WERI-Rb-1 (cell line): Measurements from ENCODE around the gene SATB2.

ENCODE experiments used
- DNase-seq: peaks from one replicate; pipeline ENCODE4 v3.0.0-alpha.2; 2020
- H3K27ac ChIP-seq: fragments of 250-450 bp; sonication (Bioruptor Pico); 2 replicates; pipeline ENCODE4 v1.5.1; 2020; ENCODE audit warnings: mild to moderate bottlenecking, moderate library complexity
- H3K27me3 ChIP-seq: fragments of 250-450 bp; sonication (Bioruptor Pico); 2 replicates; pipeline ENCODE4 v1.5.1; 2021; ENCODE audit warnings: mild to moderate bottlenecking, low read depth, moderate library complexity; ENCODE audit not compliant: insufficient read depth, severe bottlenecking
- H3K36me3 ChIP-seq: fragments of 250-450 bp; sonication (Bioruptor Pico); 2 replicates; pipeline ENCODE4 v1.5.1; 2020; ENCODE audit warnings: mild to moderate bottlenecking, moderate library complexity
- H3K4me3 ChIP-seq: 2 replicates; pipeline ENCODE4 v1.5.1; 2011; ENCODE audit warnings: low read depth, mild to moderate bottlenecking, control low read depth, low read length
- H3K9me3 ChIP-seq: fragments of 250-450 bp; sonication (Bioruptor Pico); 2 replicates; pipeline ENCODE4 v1.5.1; 2021; ENCODE audit warnings: mild to moderate bottlenecking, moderate library complexity; ENCODE audit not compliant: severe bottlenecking
- CTCF ChIP-seq: IDR thresholded peaks from 2 replicates; pipeline ENCODE4 v1.5.1; 2011; ENCODE audit warnings: low read depth, mild to moderate bottlenecking, control low read depth, inconsistent platforms, low read length

Gene SATB2

DNA sequence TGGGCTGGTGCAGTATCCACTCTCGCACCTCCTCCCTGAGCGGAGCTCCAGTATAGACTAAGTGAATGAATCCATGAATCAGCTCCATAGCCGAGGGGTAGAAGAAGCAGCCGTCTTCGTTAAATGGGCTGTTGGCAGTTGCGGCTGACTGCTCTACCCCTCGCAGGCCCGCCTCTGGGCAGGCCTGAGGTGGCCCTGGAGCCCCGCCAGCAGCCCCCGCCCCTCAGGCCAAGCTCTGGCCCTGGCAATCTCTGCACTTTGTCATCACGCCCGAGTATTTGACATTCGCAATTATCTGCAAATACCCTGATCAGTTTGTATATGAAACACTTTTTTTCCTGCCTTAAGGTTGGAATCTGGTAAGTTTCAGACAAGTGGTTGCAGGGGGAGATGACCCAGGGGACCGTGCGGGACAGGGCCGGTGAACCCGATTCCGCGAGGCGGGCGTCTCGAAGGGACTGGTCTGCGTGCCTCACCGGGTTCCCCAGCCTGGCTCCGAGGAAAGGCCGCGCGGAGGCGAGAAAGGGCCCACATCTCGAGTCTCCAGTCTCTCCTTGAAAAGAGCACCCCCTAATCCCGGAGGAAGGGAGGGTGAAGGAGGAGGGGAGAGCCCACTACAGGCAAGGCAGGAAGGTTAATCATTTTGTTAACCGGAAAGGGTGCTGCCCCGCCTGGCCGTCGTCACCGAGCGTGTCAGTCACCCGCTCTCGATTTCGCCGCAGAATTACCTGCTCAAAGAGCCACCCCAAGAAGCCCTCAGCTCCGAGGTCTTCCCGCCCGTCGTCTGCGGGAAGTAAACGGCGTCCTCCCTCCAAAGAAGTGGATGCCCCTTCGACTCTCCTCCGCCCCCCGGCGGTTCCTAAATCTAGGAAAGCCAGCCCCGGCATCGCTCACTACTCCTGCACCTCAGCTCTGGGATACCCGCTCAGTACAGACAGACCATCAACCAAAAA lies 11.1 kb upstream of the SATB2 start:
- no peak for DNase-seq
- Histone ChIP-seq H3K9me3 (no peaks in the 10 kb centered on the region), H3K4me3 (no peak overlapping the region), H3K27me3 (peaks cover 17% of the 10 kb centered on the region), H3K27ac (no peak overlapping the region), H3K36me3 (no peaks in the 10 kb centered on the region)
- TF ChIP-seq CTCF, result no peak

DNA sequence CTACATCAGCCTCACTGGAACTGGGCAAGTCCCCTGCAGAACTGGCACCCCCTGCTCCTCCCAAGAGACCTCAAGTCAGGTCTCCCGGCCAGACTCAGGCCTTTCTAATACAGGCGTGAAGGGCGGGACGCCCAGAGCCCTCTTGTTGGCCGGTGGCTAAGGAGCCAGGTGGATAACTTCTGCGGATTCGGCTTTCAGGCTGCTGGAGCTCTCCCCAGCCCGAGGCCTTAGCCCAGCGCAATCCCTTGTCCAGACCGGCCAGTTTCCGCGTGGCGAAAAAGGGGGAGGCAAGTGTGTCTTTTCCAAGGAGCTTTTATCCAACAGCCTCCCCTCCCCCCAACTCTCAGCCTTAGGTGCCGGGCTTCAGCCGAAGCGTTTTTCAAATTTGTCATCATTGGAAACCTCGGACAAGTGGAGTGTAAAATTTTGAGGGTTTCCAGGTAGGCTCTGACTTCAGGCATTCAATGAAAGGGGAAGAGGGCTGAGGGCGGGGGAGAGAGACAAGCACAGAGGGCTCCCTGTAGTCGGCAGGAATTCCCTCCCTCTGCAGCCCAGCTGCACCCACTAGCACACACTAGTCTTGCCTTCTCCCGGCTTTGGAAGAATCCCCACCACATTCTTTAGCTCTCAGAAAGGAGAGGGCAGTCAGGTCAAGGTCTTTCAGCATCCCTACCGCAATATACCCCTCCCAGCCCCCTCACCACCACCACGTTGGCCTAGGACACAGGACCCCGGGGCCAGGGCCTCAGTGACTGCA lies 9.5 kb upstream of the SATB2 start:
- no peak for TF ChIP-seq CTCF
- H3K4me3 ChIP-seq, result no peak overlapping the region
- peaks cover 17% of the 10 kb centered on the region for H3K27me3 ChIP-seq
- no peak overlapping the region for H3K27ac ChIP-seq
- no peaks in the 10 kb centered on the region for H3K9me3 ChIP-seq
- no peak for DNase-seq
- H3K36me3 ChIP-seq, result no peaks in the 10 kb centered on the region

- no peak overlapping the region for H3K4me3 ChIP-seq
- H3K9me3 ChIP-seq, result no peaks in the 10 kb centered on the region
- TF ChIP-seq CTCF, result no peak
- no peak for DNase-seq
- no peak overlapping the region for H3K27ac ChIP-seq
- H3K27me3 ChIP-seq, result peaks cover 17% of the 10 kb centered on the region
- H3K36me3 ChIP-seq, result no peaks in the 10 kb centered on the region
These were observed 8.9 kb upstream of the SATB2 start for GRCh38 chr2:199466692-199467065.

DNA sequence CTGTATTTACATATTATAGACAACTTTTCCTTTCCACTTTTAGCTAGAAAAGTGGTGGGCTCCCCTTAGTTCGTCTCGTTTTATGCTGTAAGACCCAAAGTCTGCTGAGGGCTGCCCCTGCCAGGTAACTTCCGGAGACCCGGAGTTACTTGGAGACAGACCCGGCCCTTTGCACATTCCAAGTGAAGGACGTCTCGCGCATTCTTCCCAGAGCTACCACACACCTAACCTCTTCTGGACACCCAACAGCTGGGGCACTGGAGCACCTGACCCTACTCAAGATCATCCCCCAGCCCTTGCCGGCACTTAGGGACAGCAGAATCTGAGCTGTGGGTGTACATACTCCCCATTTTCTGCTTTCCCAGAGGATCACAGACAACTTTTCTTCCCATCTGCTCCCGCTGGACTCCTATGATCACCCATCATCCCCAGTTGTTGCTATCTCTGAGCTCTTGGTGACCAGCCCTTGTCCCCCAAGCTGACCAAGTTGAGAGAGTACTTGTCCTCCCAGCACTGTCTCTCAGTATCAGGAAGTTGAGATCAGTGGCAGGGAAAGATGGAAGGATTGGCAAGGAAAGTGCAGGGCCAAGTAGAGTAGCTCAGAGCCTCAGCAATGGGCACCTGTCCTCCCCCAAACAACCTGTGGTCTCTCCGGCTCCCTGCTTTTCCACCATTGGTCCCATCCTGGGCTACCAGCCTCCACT lies 8.4 kb upstream of the SATB2 start:
- Histone ChIP-seq H3K36me3 (no peaks in the 10 kb centered on the region), H3K27ac (no peak overlapping the region), H3K9me3 (no peaks in the 10 kb centered on the region), H3K27me3 (peaks cover 17% of the 10 kb centered on the region), H3K4me3 (no peak overlapping the region)
- DNase-seq, result no peak
- TF ChIP-seq CTCF, result no peak

- H3K36me3 ChIP-seq, result no peaks in the 10 kb centered on the region
- no peak for DNase-seq
- no peak overlapping the region for H3K4me3 ChIP-seq
- H3K9me3 ChIP-seq, result no peaks in the 10 kb centered on the region
- TF ChIP-seq CTCF, result no peak
- peaks cover 13% of the 10 kb centered on the region for H3K27me3 ChIP-seq
- H3K27ac ChIP-seq, result no peak overlapping the region
These were observed 7.7 kb upstream of the SATB2 start for GRCh38 chr2:199465390-199465789.
